Measurements from ENCODE around the gene ARHGAP12.

The ARHGAP12 gene

GRCh38 chr10:31953080-31953479 lies 24.4 kb upstream of the ARHGAP12 start:
- DNase-seq: no peak
- intact Hi-C loops (cut with DNase I): no loop called here

GRCh38 chr10:31952066-31952465 lies 23.4 kb upstream of the ARHGAP12 start:
- no peak for DNase-seq
- intact Hi-C loops (cut with DNase I): no loop called here

GRCh38 chr10:31949266-31949665 lies 20.6 kb upstream of the ARHGAP12 start:
- intact Hi-C loops (cut with DNase I): loop anchor here (5.0 to 10.0 kb wide), 2 partner anchors 56 to 87 kb away; no protein-coding TSS in a partner anchor
- DNase-seq: no peak

- intact Hi-C loops (cut with DNase I): loop anchor here (5.0 to 10.0 kb wide), 2 partner anchors 57 to 86 kb away; no protein-coding TSS in a partner anchor
- DNase-seq: no peak
Observed at GRCh38 chr10:31948021-31948420, 19.4 kb upstream of the ARHGAP12 start.

- intact Hi-C loops (cut with DNase I): loop anchor here (5.0 to 10.0 kb wide), 2 partner anchors 57 to 85 kb away; no protein-coding TSS in a partner anchor
- DNase-seq: no peak
Observed at GRCh38 chr10:31947144-31947926, 18.7 kb upstream of the ARHGAP12 start.

- no peak for DNase-seq
- intact Hi-C loops (cut with DNase I): loop anchor here (5.0 to 10.0 kb wide), 2 partner anchors 59 to 83 kb away; no protein-coding TSS in a partner anchor
Observed at GRCh38 chr10:31945392-31945791, 16.8 kb upstream of the ARHGAP12 start.

GRCh38 chr10:31944071-31944433 lies 15.4 kb upstream of the ARHGAP12 start:
- intact Hi-C loops (cut with DNase I): loop anchor here (10.0 kb wide), 1 partner anchor 61 kb away; no protein-coding TSS in a partner anchor
- DNase-seq: no peak

GRCh38 chr10:31942892-31943291 lies 14.3 kb upstream of the ARHGAP12 start:
- intact Hi-C loops (cut with DNase I): loop anchor here (10.0 kb wide), 1 partner anchor 62 kb away; no protein-coding TSS in a partner anchor
- DNase-seq: no peak

GRCh38 chr10:31942435-31942834 lies 13.8 kb upstream of the ARHGAP12 start:
- intact Hi-C loops (cut with DNase I): loop anchor here (10.0 kb wide), 1 partner anchor 62 kb away; no protein-coding TSS in a partner anchor
- no peak for DNase-seq

- intact Hi-C loops (cut with DNase I): loop anchor here (10.0 kb wide), 1 partner anchor 64 kb away; no protein-coding TSS in a partner anchor
- no peak for DNase-seq
Observed at GRCh38 chr10:31940839-31941653, 12.4 kb upstream of the ARHGAP12 start.

- DNase-seq: no peak
- intact Hi-C loops (cut with DNase I): loop anchor here (10.0 kb wide), 1 partner anchor 65 kb away; no protein-coding TSS in a partner anchor
Observed at GRCh38 chr10:31939797-31940708, 11.4 kb upstream of the ARHGAP12 start.

- DNase-seq: no peak
- intact Hi-C loops (cut with DNase I): no loop called here
Observed at GRCh38 chr10:31937371-31937770, 8.7 kb upstream of the ARHGAP12 start.

GRCh38 chr10:31936933-31937332 lies 8.3 kb upstream of the ARHGAP12 start:
- DNase-seq: no peak
- intact Hi-C loops (cut with DNase I): no loop called here

- intact Hi-C loops (cut with DNase I): no loop called here
- no peak for DNase-seq
Observed at GRCh38 chr10:31936086-31936485, 7.5 kb upstream of the ARHGAP12 start.

GRCh38 chr10:31935678-31936077 lies 7.0 kb upstream of the ARHGAP12 start:
- intact Hi-C loops (cut with DNase I): no loop called here
- DNase-seq: no peak

- intact Hi-C loops (cut with DNase I): no loop called here
- no peak for DNase-seq
Observed at GRCh38 chr10:31932838-31933237, 4.2 kb upstream of the ARHGAP12 start.

- no peak for DNase-seq
- intact Hi-C loops (cut with DNase I): no loop called here
Observed at GRCh38 chr10:31930856-31931255, 2.2 kb upstream of the ARHGAP12 start.

- DNase-seq: no peak
Observed at GRCh38 chr10:31930023-31930751, 1.6 kb upstream of the ARHGAP12 start.

More at GRCh38 chr10:31930023-31930751, 1.6 kb upstream of the ARHGAP12 start:
- intact Hi-C loops (cut with DNase I): no loop called here

Measured in posterior cingulate gyrus (tissue), 11 donors.